Hepatocyte (in vitro differentiated cells): Measurements from ENCODE around the gene WDR4. TPM values are rescaled to one million over a fixed set of nuclear protein-coding genes. Genes with fewer than 3 reads are reported as not detected.
"Not testable (repeated sequence)": the region's sequence is repeated elsewhere in the genome, so short reads cannot be mapped to it uniquely, and the experiment has no call there.

Experiments used
- DNase-seq: peaks from one replicate; pipeline ENCODE4 v3.0.0-alpha.2; 2016; ENCODE audit warnings: low spot score
- H2AFZ ChIP-seq: fragments of 200-600 bp; sonication (generic); 2 replicates; pipeline ENCODE4 v1.6.0; 2016; ENCODE audit warnings: antibody characterized with exemption, mild to moderate bottlenecking
- H3K27ac ChIP-seq: fragments of 200-600 bp; sonication (generic); 2 replicates; pipeline ENCODE4 v1.5.1; 2016; ENCODE audit warnings: mild to moderate bottlenecking
- H3K27me3 ChIP-seq: fragments of 200-600 bp; sonication (generic); 2 replicates; pipeline ENCODE4 v1.6.1; 2016
- H3K36me3 ChIP-seq: fragments of 200-600 bp; sonication (generic); replicated peaks from 2 replicates; pipeline ENCODE4 v1.5.1; 2016; ENCODE audit warnings: low read depth; ENCODE audit not compliant: insufficient read depth
- H3K4me1 ChIP-seq: fragments of 200-600 bp; sonication (generic); 2 replicates; pipeline ENCODE4 v1.5.1; 2016; ENCODE audit warnings: mild to moderate bottlenecking, moderate library complexity; ENCODE audit not compliant: insufficient read depth
- H3K4me2 ChIP-seq: fragments of 200-600 bp; sonication (generic); 2 replicates; pipeline ENCODE4 v1.6.0; 2016
- H3K4me3 ChIP-seq: fragments of 200-600 bp; sonication (generic); 2 replicates; pipeline ENCODE4 v1.5.1; 2016; ENCODE audit warnings: mild to moderate bottlenecking
- H3K79me2 ChIP-seq: fragments of 200-600 bp; sonication (generic); 2 replicates; pipeline ENCODE4 v1.6.0; 2017; ENCODE audit warnings: mild to moderate bottlenecking
- H3K9me2 ChIP-seq: fragments of 200-600 bp; sonication (generic); replicated peaks from 2 replicates; pipeline ENCODE4 v1.6.0; 2017; ENCODE audit warnings: mild to moderate bottlenecking; ENCODE audit not compliant: insufficient read depth
- H3K9me3 ChIP-seq: fragments of 200-600 bp; sonication (generic); 2 replicates; pipeline ENCODE4 v1.5.1; 2016; ENCODE audit warnings: low read depth, mild to moderate bottlenecking
- H4K20me1 ChIP-seq: fragments of 200-600 bp; sonication (generic); 2 replicates; pipeline ENCODE4 v1.6.0; 2016; ENCODE audit warnings: mild to moderate bottlenecking; ENCODE audit not compliant: insufficient read depth, poor library complexity, severe bottlenecking
- EZH2 ChIP-seq: fragments of 200-600 bp; sonication (generic); IDR thresholded peaks from 2 replicates; pipeline ENCODE4 v1.6.1; 2016; ENCODE audit warnings: antibody characterized with exemption, mild to moderate bottlenecking, borderline replicate concordance
- EZH2phosphoT487 ChIP-seq: fragments of 200-600 bp; sonication (generic); IDR thresholded peaks from one replicate; pipeline ENCODE4 v1.6.1; 2018; ENCODE audit warnings: antibody characterized with exemption, mild to moderate bottlenecking, low read depth, moderate library complexity; ENCODE audit not compliant: unreplicated experiment, severe bottlenecking
- WGBS: methylation state at CpG from one replicate; pipeline ENCODE4 v1.1.6; 2016; ENCODE audit warnings: low lambda C conversion rate; ENCODE audit errors: missing lambda C conversion rate; 5-methylcytosine and 5-hydroxymethylcytosine counted together
- polyA plus RNA-seq: library from polyadenylated mRNA; unstranded; fragments of >200 nt; fragmentation: Nextera tagmentation; extraction: Ambion mirVana; gene quantifications from 2 replicates; pipeline ENCODE4 v1.2.1, GENCODE V29; 2016
- total RNA-seq: library from RNA; depleted of rRNA; stranded (reverse); fragments of >200 nt; gene quantifications from 2 replicates; pipeline ENCODE4 v1.2.3, GENCODE V29; 2014
- TF ChIP-seq, protein P1 (sequence below): fragments of 200-600 bp; sonication (generic); IDR thresholded peaks from 2 replicates; pipeline ENCODE4 v1.5.1; 2016; ENCODE audit warnings: antibody characterized with exemption, mild to moderate bottlenecking; ENCODE audit not compliant: poor library complexity

Gene WDR4, protein sequence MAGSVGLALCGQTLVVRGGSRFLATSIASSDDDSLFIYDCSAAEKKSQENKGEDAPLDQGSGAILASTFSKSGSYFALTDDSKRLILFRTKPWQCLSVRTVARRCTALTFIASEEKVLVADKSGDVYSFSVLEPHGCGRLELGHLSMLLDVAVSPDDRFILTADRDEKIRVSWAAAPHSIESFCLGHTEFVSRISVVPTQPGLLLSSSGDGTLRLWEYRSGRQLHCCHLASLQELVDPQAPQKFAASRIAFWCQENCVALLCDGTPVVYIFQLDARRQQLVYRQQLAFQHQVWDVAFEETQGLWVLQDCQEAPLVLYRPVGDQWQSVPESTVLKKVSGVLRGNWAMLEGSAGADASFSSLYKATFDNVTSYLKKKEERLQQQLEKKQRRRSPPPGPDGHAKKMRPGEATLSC
- 4.2 and 6.4 TPM in 2 replicates for total RNA-seq
- 10.1 and 11.1 TPM in 2 replicates for polyA plus RNA-seq

DNA sequence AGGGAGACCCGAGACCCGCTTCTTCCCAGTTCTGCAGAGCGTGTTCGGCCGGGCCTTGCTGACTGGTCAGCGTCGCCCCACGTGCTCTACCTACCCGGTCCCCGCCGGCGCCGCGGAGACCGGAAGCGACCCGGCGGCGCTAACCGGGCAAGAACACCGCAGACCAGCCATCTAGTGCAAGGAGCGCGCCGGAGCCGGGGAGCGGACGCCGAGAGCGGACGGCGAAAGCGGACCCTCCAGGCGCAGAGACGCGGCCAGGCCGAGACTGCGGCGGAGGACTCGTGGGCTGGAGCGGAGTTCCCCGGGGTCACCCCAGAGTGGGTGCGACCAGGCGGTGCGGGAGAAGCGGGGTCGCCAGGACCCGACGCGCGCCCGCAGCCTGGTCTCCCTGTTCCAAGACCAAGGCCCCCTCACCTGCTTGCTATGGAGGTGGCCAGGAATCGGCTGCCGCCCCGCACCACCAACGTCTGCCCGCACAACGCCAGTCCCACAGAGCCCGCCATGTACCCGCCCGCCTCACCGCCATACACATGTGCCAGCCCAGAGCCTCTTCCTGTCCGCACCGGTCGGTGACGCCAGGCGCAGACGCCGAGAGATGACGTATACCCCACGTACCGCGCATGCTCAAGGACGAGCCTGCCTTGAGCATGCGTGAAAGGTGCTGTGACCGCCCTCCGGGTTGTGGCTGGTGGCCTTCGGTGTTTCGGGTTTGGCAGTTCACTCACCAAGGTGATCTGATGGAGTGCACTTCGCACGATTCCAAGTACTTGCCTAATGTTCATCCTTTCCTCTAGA lies at the start of gene WDR4:
Gene WDR4, minus strand, starts transcription at position 547 of the 795 bp plus-strand sequence. Its CDS starts 44 bp downstream, at position 503.
- Histone ChIP-seq H3K9me2 (no peaks in the 10 kb centered on the region), H3K9me3 (no peaks in the 10 kb centered on the region), H2AFZ (peak within 1 kb of the TSS; percentile 95), H3K79me2 (peaks cover 27% of the 10 kb centered on the region), H3K27me3 (no peaks in the 10 kb centered on the region), H3K4me1 (peaks cover 4% of the 10 kb centered on the region), H3K4me2 (peak within 1 kb of the TSS; percentile 93), H3K36me3 (no peaks in the 10 kb centered on the region), H4K20me1 (no peaks in the 10 kb centered on the region), H3K27ac (peak within 1 kb of the TSS; percentile 93), H3K4me3 (peak within 1 kb of the TSS; percentile 90)
- under 1% methylated on average over 71 of the region's 80 CpGs for WGBS
- no peak for TF ChIP-seq EZH2
- TF ChIP-seq, protein P1, sequence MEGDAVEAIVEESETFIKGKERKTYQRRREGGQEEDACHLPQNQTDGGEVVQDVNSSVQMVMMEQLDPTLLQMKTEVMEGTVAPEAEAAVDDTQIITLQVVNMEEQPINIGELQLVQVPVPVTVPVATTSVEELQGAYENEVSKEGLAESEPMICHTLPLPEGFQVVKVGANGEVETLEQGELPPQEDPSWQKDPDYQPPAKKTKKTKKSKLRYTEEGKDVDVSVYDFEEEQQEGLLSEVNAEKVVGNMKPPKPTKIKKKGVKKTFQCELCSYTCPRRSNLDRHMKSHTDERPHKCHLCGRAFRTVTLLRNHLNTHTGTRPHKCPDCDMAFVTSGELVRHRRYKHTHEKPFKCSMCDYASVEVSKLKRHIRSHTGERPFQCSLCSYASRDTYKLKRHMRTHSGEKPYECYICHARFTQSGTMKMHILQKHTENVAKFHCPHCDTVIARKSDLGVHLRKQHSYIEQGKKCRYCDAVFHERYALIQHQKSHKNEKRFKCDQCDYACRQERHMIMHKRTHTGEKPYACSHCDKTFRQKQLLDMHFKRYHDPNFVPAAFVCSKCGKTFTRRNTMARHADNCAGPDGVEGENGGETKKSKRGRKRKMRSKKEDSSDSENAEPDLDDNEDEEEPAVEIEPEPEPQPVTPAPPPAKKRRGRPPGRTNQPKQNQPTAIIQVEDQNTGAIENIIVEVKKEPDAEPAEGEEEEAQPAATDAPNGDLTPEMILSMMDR, result no peak
- TF ChIP-seq EZH2phosphoT487, result no peak
- peak; percentile 97 for DNase-seq

DNA sequence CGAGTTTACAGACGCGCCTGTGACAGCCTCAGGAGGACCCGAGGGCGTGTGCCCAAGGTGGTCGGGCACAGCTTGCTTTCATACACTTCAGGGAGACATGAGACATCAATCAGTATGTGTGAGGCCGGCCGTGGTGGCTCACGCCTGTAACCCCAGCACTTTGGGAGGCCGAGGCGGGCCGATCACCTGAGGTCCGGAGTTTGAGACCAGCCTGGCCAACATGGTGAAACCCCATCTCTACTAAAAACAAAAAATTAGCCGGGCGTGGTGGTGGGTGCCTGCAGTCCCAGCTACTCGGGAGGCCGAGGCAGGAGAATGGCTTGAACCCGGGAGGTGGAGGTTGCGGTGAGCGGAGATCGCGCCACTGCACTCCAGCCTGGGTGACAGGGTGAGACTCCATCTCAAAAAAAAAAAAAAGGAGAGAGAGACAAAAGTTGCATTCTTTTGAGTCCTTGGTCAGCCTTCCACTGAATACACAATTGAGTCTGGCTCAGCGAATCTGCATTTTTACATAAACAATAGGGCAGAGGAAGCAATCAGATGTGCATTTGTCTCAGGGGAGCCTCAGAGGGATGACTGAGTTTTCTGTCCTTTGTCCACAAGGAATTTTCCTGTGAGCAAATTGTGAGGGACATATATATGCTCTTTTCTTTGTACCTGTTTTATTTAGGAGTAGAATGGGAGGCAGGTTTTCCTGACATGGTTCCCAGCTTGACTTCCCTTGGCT lies 48.3 kb upstream of the WDR4 start:
- WGBS, result 91% methylated on average over 23 of the region's 23 CpGs
- H3K79me2 ChIP-seq, H3K9me3 ChIP-seq, H2AFZ ChIP-seq, H3K27ac ChIP-seq, H3K4me3 ChIP-seq, H3K9me2 ChIP-seq, H4K20me1 ChIP-seq, DNase-seq, H3K36me3 ChIP-seq, H3K4me2 ChIP-seq, H3K27me3 ChIP-seq: not testable (repeated sequence)
- H3K4me1 ChIP-seq, result peaks cover 10% of the 10 kb centered on the region

DNA sequence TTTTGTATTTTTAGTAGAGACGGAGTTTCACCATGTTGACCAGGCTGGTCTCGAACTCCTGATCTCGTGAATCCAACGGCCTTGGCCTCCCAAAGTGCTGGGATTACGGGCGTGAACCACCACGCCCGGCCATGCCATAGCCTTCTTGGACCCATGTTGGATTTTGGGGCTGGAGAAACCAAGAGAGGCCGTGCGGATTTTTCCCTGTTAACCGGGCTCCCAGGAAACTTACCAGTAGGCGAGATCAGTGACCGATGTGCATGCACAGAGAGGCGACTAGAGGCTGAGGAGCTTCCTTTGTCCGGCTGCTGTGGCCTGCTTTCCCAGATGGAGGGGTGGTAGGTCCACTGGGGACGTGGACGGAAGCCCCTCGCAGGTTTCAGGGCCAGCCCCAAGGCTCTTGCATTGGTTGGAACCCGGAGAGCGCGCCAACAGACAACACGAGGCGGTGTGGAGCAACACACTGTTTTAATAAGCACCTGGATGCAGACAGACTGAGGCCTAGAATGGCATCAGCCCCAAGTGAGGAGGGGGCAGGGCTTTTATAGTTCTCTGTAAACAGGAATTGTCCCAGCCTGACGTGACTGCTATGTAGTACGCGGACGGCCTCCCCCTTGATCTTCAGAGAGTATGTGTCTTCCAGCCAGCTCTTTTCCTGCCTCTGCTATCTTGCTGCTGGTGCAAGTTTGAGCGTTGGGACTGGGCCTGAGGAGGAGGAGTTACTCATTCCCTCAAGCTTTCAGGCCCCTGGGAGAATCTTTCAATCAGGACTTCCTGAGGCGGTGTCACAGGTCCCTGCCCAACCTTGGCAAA lies 46.0 kb upstream of the WDR4 start, which contains the start of gene ERVH48-1:
Gene ERVH48-1, minus strand, starts transcription at position 517 of the 813 bp plus-strand sequence. CDS start 6,624 bp downstream, outside the sequence.
- H3K4me2 ChIP-seq, result peak within 1 kb of the TSS; percentile 53
- H3K9me2 ChIP-seq, result no peaks in the 10 kb centered on the region
- DNase-seq, result peak; percentile 55
- H3K27ac ChIP-seq, result no peak within 1 kb of the TSS
- H3K9me3 ChIP-seq, result no peaks in the 10 kb centered on the region
- no peaks in the 10 kb centered on the region for H3K36me3 ChIP-seq
- no peaks in the 10 kb centered on the region for H3K79me2 ChIP-seq
- no peaks in the 10 kb centered on the region for H4K20me1 ChIP-seq
- H3K27me3 ChIP-seq, result no peaks in the 10 kb centered on the region
- 75% methylated on average over 29 of the region's 29 CpGs for WGBS
- no peak within 1 kb of the TSS for H3K4me3 ChIP-seq
- peaks cover 6% of the 10 kb centered on the region for H3K4me1 ChIP-seq
- TF ChIP-seq, protein P1, result no peak
- TF ChIP-seq EZH2 (no peak), EZH2phosphoT487 (no peak)
- peak within 1 kb of the TSS; percentile 29 for H2AFZ ChIP-seq
